ENCODE data around the gene SRSF8. TPM values are rescaled to one million over a fixed set of nuclear protein-coding genes. Genes with fewer than 3 reads are reported as not detected.

Gene SRSF8
- total and polyA plus RNA-seq, 9 of the 15 experiments (the other 6 are each of a cell fraction or from before 2014, with no cell fraction given): 18.0 to 53.4 (median 27.9) TPM

DNA sequence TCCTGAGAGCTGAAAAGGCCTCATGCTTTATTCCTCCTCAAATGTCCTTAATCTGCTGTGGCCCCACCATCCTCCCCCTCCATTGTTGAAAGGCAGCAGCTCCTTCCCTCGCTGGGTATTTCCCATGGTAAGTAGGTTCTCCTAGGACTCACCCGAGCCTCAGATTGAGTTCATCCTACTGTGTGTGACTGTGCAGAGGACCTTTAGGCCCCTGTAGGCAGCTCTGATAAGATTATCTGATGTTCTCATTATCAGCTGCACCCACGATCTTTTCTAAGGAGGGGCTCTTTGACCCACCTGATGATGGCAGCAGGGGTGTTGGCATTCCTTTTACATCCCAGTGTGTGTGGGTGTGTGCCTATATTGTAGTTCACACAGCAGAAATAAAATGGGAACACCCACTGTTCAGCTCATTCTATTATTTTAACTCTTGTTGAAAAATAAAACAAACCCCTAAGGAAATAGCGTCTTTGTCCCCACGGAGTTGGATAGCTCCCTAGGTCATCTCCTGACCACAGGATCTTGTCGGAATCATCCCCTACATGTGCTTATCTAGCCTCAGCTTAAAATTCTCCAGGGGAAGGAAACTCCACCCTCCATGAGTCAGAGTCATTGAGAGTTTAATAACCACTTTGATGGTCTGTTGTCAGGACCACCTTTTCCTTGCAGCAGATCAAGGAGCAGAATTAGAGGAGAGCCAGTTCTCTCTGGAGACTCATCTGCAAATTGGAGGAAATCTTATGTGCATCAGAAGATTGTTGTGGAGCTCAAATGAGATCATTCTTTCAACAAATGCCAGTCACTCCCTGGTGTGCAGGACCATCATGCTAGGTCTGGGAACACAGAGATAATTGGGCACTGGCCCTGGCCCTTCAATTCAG lies 42.2 kb downstream of the SRSF8 start (continued):
- TF ChIP-seq, protein P1, sequence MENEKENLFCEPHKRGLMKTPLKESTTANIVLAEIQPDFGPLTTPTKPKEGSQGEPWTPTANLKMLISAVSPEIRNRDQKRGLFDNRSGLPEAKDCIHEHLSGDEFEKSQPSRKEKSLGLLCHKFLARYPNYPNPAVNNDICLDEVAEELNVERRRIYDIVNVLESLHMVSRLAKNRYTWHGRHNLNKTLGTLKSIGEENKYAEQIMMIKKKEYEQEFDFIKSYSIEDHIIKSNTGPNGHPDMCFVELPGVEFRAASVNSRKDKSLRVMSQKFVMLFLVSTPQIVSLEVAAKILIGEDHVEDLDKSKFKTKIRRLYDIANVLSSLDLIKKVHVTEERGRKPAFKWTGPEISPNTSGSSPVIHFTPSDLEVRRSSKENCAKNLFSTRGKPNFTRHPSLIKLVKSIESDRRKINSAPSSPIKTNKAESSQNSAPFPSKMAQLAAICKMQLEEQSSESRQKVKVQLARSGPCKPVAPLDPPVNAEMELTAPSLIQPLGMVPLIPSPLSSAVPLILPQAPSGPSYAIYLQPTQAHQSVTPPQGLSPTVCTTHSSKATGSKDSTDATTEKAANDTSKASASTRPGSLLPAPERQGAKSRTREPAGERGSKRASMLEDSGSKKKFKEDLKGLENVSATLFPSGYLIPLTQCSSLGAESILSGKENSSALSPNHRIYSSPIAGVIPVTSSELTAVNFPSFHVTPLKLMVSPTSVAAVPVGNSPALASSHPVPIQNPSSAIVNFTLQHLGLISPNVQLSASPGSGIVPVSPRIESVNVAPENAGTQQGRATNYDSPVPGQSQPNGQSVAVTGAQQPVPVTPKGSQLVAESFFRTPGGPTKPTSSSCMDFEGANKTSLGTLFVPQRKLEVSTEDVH (IDR thresholded peaks at IDR 0.05; ENCODE audit: low read depth, partially characterized antibody): peak; percentile 31
- TF ChIP-seq MEIS2 (IDR thresholded peaks at IDR 0.05; ENCODE audit: partially characterized antibody): peak; percentile 76
- TF ChIP-seq ETV5 (CRISPR knock-in tag; IDR thresholded peaks at IDR 0.05; ENCODE audit: low read depth): peak; percentile 52; the same call in 1 of the 2 replicates
- peak; percentile 88 for TF ChIP-seq MTA2 (IDR thresholded peaks at IDR 0.05; ENCODE audit: low read depth)
- TF ChIP-seq KDM1A (IDR thresholded peaks at IDR 0.05): peak; percentile 91 to 93
- TF ChIP-seq ESRRB (CRISPR knock-in tag; IDR thresholded peaks at IDR 0.05; ENCODE audit: borderline replicate concordance): no peak
- TF ChIP-seq, protein P2, sequence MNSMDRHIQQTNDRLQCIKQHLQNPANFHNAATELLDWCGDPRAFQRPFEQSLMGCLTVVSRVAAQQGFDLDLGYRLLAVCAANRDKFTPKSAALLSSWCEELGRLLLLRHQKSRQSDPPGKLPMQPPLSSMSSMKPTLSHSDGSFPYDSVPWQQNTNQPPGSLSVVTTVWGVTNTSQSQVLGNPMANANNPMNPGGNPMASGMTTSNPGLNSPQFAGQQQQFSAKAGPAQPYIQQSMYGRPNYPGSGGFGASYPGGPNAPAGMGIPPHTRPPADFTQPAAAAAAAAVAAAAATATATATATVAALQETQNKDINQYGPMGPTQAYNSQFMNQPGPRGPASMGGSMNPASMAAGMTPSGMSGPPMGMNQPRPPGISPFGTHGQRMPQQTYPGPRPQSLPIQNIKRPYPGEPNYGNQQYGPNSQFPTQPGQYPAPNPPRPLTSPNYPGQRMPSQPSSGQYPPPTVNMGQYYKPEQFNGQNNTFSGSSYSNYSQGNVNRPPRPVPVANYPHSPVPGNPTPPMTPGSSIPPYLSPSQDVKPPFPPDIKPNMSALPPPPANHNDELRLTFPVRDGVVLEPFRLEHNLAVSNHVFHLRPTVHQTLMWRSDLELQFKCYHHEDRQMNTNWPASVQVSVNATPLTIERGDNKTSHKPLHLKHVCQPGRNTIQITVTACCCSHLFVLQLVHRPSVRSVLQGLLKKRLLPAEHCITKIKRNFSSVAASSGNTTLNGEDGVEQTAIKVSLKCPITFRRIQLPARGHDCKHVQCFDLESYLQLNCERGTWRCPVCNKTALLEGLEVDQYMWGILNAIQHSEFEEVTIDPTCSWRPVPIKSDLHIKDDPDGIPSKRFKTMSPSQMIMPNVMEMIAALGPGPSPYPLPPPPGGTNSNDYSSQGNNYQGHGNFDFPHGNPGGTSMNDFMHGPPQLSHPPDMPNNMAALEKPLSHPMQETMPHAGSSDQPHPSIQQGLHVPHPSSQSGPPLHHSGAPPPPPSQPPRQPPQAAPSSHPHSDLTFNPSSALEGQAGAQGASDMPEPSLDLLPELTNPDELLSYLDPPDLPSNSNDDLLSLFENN (IDR thresholded peaks at IDR 0.05; ENCODE audit: low read depth in 2 of 2, low read length in 2 of 2): peak in 1 of 2 experiments; percentile 76; a peak in 1 of 4 replicates
- TF ChIP-seq JUN (IDR thresholded peaks at IDR 0.05; ENCODE audit: borderline replicate concordance, low read depth, low read length): peak; percentile 78; the same call in 1 of the 2 replicates
- no peak for TF ChIP-seq JUN (CRISPR knock-in tag; IDR thresholded peaks at IDR 0.05; ENCODE audit: borderline replicate concordance)
- TF ChIP-seq FOXM1 (IDR thresholded peaks at IDR 0.05; ENCODE audit: low read depth): peak; percentile 80
- TF ChIP-seq FOXM1 (CRISPR knock-in tag; IDR thresholded peaks at IDR 0.05; ENCODE audit: low read depth): no peak
- TF ChIP-seq PHB2 (IDR thresholded peaks at IDR 0.05; ENCODE audit: low read depth): no peak
- peak; percentile 96 for TF ChIP-seq TEAD4 (IDR thresholded peaks at IDR 0.05; ENCODE audit: low read length)
- TF ChIP-seq TEAD4 (CRISPR knock-in tag; IDR thresholded peaks at IDR 0.05; ENCODE audit: borderline replicate concordance): no peak
- peak; percentile 39; the same call in 1 of the 2 replicates for TF ChIP-seq MTA1 (IDR thresholded peaks at IDR 0.05; ENCODE audit: borderline replicate concordance)
- TF ChIP-seq MAX (CRISPR knock-in tag; IDR thresholded peaks at IDR 0.05): no peak
- peak; percentile 86 for TF ChIP-seq EP300 (IDR thresholded peaks at IDR 0.05; ENCODE audit: low read length)
- TF ChIP-seq, protein P3, sequence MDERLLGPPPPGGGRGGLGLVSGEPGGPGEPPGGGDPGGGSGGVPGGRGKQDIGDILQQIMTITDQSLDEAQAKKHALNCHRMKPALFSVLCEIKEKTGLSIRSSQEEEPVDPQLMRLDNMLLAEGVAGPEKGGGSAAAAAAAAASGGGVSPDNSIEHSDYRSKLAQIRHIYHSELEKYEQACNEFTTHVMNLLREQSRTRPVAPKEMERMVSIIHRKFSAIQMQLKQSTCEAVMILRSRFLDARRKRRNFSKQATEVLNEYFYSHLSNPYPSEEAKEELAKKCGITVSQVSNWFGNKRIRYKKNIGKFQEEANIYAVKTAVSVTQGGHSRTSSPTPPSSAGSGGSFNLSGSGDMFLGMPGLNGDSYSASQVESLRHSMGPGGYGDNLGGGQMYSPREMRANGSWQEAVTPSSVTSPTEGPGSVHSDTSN (CRISPR knock-in tag; IDR thresholded peaks at IDR 0.05; ENCODE audit: low read depth): no peak
- TF ChIP-seq, protein P3 (tag; conservative IDR thresholded peaks at IDR 0.05; ENCODE audit: low read depth): peak; percentile 32; the same call in 1 of the 2 replicates
